ENCODE results near the gene WNT3.

WNT3 gene

GRCh38 chr17:46818316-46818928, at the start of gene WNT3:
Gene WNT3, minus strand, starts transcription at chr17:46818692. Its CDS starts 95 bp downstream, at chr17:46818597.
- peak within 1 kb of the TSS; percentile 12 for H3K4me3 ChIP-seq (ENCODE audit: severe bottlenecking)
- no peak within 1 kb of the TSS for H3K27ac ChIP-seq (ENCODE audit: poor library complexity, severe bottlenecking)
- H3K36me3 ChIP-seq (ENCODE audit: low read depth) = no peaks in the 10 kb centered on the region
- no peak for TF ChIP-seq CTCF (IDR thresholded peaks at IDR 0.05; ENCODE audit: poor library complexity, severe bottlenecking)
- H3K4me1 ChIP-seq (ENCODE audit: insufficient read depth, poor library complexity, severe bottlenecking) = no peaks in the 10 kb centered on the region
- H3K9me3 ChIP-seq (ENCODE audit: severe bottlenecking) = no peaks in the 10 kb centered on the region
- no peak for DNase-seq (ENCODE audit: low spot score)
- ATAC-seq (ENCODE audit: low read depth) = peak; percentile 44; the same call in 1 of the 3 replicates
- peaks cover 26% of the 10 kb centered on the region for H3K27me3 ChIP-seq (ENCODE audit: insufficient read depth, poor library complexity, severe bottlenecking)

GRCh38 chr17:46866747-46867146, 48.3 kb upstream of the WNT3 start:
- no peaks in the 10 kb centered on the region for H3K9me3 ChIP-seq (ENCODE audit: severe bottlenecking)
- H3K27me3 ChIP-seq (ENCODE audit: insufficient read depth, poor library complexity, severe bottlenecking) = no peaks in the 10 kb centered on the region
- H3K27ac ChIP-seq (ENCODE audit: poor library complexity, severe bottlenecking) = no peak overlapping the region
- DNase-seq (ENCODE audit: low spot score) = no peak
- no peak overlapping the region for H3K4me3 ChIP-seq (ENCODE audit: severe bottlenecking)
- no peaks in the 10 kb centered on the region for H3K4me1 ChIP-seq (ENCODE audit: insufficient read depth, poor library complexity, severe bottlenecking)
- ATAC-seq (ENCODE audit: low read depth) = no peak
- no peaks in the 10 kb centered on the region for H3K36me3 ChIP-seq (ENCODE audit: low read depth)
- TF ChIP-seq CTCF (IDR thresholded peaks at IDR 0.05; ENCODE audit: poor library complexity, severe bottlenecking) = no peak

- no peaks in the 10 kb centered on the region for H3K4me1 ChIP-seq (ENCODE audit: insufficient read depth, poor library complexity, severe bottlenecking)
- no peak overlapping the region for H3K27ac ChIP-seq (ENCODE audit: poor library complexity, severe bottlenecking)
- no peaks in the 10 kb centered on the region for H3K9me3 ChIP-seq (ENCODE audit: severe bottlenecking)
- H3K4me3 ChIP-seq (ENCODE audit: severe bottlenecking) = no peak overlapping the region
- no peaks in the 10 kb centered on the region for H3K36me3 ChIP-seq (ENCODE audit: low read depth)
- ATAC-seq (ENCODE audit: low read depth) = no peak
- no peak for TF ChIP-seq CTCF (IDR thresholded peaks at IDR 0.05; ENCODE audit: poor library complexity, severe bottlenecking)
- DNase-seq (ENCODE audit: low spot score) = no peak
- no peaks in the 10 kb centered on the region for H3K27me3 ChIP-seq (ENCODE audit: insufficient read depth, poor library complexity, severe bottlenecking)
Measured at GRCh38 chr17:46866325-46866724, 47.8 kb upstream of the WNT3 start.

GRCh38 chr17:46865100-46865499, 46.6 kb upstream of the WNT3 start:
- H3K36me3 ChIP-seq (ENCODE audit: low read depth) = no peaks in the 10 kb centered on the region
- H3K4me3 ChIP-seq (ENCODE audit: severe bottlenecking) = no peak overlapping the region
- TF ChIP-seq CTCF (IDR thresholded peaks at IDR 0.05; ENCODE audit: poor library complexity, severe bottlenecking) = no peak
- ATAC-seq (ENCODE audit: low read depth) (no peak), DNase-seq (ENCODE audit: low spot score) (no peak)
- no peaks in the 10 kb centered on the region for H3K27me3 ChIP-seq (ENCODE audit: insufficient read depth, poor library complexity, severe bottlenecking)
- no peaks in the 10 kb centered on the region for H3K9me3 ChIP-seq (ENCODE audit: severe bottlenecking)
- no peaks in the 10 kb centered on the region for H3K4me1 ChIP-seq (ENCODE audit: insufficient read depth, poor library complexity, severe bottlenecking)
- no peak overlapping the region for H3K27ac ChIP-seq (ENCODE audit: poor library complexity, severe bottlenecking)

GRCh38 chr17:46863383-46864121, 45.1 kb upstream of the WNT3 start:
- Histone ChIP-seq H3K36me3 (ENCODE audit: low read depth) (no peaks in the 10 kb centered on the region), H3K9me3 (ENCODE audit: severe bottlenecking) (no peaks in the 10 kb centered on the region), H3K27ac (ENCODE audit: poor library complexity, severe bottlenecking) (no peak overlapping the region), H3K4me1 (ENCODE audit: insufficient read depth, poor library complexity, severe bottlenecking) (no peaks in the 10 kb centered on the region), H3K4me3 (ENCODE audit: severe bottlenecking) (no peak overlapping the region), H3K27me3 (ENCODE audit: insufficient read depth, poor library complexity, severe bottlenecking) (no peaks in the 10 kb centered on the region)
- no peak for TF ChIP-seq CTCF (IDR thresholded peaks at IDR 0.05; ENCODE audit: poor library complexity, severe bottlenecking)
- DNase-seq (ENCODE audit: low spot score) (no peak), ATAC-seq (ENCODE audit: low read depth) (no peak)

All from RWPE2 (cell line).